HEK293 (cell line): ENCODE data around the gene ANHX.

ENCODE experiments used
- ZNF274 ChIP-seq, 2 experiments: fragments of 200-500 bp in 1 of 2; fragments of 450-650 bp in 1 of 2; sonication (Bioruptor generic) in 1 of 2; formaldehyde crosslinking in 1 of 2; IDR thresholded peaks; 2 replicates each; pipeline versions ENCODE4 v1.5.1 to v1.6.1; 2014 to 2016; ENCODE audit warnings: borderline replicate concordance in 1 of 2, inconsistent platforms in 1 of 2, low read length in 1 of 2, missing biosample characterization in 1 of 2, missing genetic modification characterization in 1 of 2
- TF ChIP-seq, protein P1 (sequence below): fragments of 450-650 bp; formaldehyde crosslinking; conservative IDR thresholded peaks from 2 replicates; pipeline ENCODE4 v1.5.1; 2016; ENCODE audit warnings: low read depth, missing biosample characterization, missing genetic modification characterization
- TF ChIP-seq, protein P2 (sequence below): fragments of 450-650 bp; formaldehyde crosslinking; IDR thresholded peaks from 2 replicates; pipeline ENCODE4 v1.5.1; 2016; ENCODE audit warnings: missing biosample characterization, missing genetic modification characterization
- TF ChIP-seq, protein P3 (sequence below): fragments of 450-650 bp; formaldehyde crosslinking; IDR thresholded peaks from 2 replicates; pipeline ENCODE4 v1.5.1; 2016; ENCODE audit warnings: missing biosample characterization, missing genetic modification characterization

DNA sequence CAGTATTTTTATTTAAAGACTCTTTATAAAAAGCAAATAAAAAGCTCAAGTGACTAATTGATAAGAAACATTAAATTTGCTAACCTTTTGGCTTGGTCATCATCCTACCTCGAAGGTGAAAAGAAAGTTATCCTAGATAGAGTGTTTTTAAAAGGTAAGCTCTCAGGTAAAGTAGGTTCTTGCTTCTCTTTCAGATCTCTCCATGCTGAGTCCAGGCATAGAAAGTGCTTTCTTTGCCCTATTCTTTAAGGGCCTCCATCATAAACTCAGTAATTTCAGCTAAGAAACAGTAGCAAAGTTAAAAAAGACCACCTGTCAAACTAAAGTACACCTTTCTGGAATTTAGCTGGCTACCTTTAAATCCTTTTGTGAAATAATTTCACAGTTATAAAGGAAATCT, 20.6 kb upstream of the ANHX start:
- TF ChIP-seq, protein P1, sequence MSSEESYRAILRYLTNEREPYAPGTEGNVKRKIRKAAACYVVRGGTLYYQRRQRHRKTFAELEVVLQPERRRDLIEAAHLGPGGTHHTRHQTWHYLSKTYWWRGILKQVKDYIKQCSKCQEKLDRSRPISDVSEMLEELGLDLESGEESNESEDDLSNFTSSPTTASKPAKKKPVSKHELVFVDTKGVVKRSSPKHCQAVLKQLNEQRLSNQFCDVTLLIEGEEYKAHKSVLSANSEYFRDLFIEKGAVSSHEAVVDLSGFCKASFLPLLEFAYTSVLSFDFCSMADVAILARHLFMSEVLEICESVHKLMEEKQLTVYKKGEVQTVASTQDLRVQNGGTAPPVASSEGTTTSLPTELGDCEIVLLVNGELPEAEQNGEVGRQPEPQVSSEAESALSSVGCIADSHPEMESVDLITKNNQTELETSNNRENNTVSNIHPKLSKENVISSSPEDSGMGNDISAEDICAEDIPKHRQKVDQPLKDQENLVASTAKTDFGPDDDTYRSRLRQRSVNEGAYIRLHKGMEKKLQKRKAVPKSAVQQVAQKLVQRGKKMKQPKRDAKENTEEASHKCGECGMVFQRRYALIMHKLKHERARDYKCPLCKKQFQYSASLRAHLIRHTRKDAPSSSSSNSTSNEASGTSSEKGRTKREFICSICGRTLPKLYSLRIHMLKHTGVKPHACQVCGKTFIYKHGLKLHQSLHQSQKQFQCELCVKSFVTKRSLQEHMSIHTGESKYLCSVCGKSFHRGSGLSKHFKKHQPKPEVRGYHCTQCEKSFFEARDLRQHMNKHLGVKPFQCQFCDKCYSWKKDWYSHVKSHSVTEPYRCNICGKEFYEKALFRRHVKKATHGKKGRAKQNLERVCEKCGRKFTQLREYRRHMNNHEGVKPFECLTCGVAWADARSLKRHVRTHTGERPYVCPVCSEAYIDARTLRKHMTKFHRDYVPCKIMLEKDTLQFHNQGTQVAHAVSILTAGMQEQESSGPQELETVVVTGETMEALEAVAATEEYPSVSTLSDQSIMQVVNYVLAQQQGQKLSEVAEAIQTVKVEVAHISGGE (tag by site-specific recombination), result no peak
- TF ChIP-seq, protein P2, sequence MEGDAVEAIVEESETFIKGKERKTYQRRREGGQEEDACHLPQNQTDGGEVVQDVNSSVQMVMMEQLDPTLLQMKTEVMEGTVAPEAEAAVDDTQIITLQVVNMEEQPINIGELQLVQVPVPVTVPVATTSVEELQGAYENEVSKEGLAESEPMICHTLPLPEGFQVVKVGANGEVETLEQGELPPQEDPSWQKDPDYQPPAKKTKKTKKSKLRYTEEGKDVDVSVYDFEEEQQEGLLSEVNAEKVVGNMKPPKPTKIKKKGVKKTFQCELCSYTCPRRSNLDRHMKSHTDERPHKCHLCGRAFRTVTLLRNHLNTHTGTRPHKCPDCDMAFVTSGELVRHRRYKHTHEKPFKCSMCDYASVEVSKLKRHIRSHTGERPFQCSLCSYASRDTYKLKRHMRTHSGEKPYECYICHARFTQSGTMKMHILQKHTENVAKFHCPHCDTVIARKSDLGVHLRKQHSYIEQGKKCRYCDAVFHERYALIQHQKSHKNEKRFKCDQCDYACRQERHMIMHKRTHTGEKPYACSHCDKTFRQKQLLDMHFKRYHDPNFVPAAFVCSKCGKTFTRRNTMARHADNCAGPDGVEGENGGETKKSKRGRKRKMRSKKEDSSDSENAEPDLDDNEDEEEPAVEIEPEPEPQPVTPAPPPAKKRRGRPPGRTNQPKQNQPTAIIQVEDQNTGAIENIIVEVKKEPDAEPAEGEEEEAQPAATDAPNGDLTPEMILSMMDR, result no peak
- TF ChIP-seq ZNF274 (IDR thresholded peaks at IDR 0.05; ENCODE audit: low read length), result no peak
- no peak for TF ChIP-seq ZNF274 (tag by site-specific recombination; IDR thresholded peaks at IDR 0.05; ENCODE audit: borderline replicate concordance)
- TF ChIP-seq, protein P3, sequence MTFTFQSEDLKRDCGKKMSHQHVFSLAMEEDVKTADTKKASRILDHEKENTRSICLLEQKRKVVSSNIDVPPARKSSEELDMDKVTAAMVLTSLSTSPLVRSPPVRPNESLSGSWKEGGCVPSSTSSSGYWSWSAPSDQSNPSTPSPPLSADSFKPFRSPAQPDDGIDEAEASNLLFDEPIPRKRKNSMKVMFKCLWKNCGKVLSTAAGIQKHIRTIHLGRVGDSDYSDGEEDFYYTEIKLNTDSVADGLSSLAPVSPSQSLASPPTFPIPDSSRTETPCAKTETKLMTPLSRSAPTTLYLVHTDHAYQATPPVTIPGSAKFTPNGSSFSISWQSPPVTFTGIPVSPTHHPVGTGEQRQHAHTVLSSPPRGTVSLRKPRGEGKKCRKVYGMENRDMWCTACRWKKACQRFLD, result no peak
